Measurements from ENCODE around the gene RELA.
A peak's percentile ranks its signal among the peaks of the same experiment; 100 is the strongest.

Gene RELA

DNA sequence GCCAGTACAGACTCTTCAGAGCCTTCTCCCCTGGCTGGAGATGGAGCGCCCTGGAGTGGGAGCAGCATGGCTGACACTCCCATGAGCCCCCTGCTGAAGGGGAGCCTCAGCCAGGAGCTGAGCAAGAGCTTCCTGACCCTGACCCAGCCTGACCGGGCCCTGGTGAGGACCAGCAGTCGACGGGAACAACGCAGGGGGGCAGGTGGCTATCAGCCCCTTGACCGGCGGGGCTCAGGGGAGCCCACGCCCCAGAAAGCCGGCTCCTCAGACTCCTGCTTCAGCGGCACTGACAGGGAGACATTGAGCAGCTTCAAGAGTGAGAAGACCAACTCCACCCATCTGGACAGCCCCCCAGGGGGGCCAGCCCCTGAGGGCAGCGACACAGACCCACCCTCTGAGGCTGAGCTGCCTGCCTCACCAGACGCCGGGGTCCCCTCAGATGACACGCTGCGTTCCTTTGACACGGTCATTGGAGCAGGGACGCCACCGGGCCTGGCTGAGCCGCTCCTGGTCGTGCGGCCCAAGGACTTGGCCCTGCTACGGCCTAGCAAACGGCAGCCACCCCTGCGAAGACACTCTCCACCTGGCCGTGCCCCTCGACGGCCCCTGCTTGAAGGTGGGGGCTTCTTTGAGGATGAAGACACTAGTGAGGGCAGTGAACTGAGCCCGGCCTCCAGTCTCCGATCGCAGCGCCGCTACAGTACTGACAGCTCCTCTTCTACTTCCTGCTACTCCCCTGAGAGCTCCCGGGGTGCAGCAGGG, 44.5 kb downstream of the RELA start:
- TF ChIP-seq, protein P1, sequence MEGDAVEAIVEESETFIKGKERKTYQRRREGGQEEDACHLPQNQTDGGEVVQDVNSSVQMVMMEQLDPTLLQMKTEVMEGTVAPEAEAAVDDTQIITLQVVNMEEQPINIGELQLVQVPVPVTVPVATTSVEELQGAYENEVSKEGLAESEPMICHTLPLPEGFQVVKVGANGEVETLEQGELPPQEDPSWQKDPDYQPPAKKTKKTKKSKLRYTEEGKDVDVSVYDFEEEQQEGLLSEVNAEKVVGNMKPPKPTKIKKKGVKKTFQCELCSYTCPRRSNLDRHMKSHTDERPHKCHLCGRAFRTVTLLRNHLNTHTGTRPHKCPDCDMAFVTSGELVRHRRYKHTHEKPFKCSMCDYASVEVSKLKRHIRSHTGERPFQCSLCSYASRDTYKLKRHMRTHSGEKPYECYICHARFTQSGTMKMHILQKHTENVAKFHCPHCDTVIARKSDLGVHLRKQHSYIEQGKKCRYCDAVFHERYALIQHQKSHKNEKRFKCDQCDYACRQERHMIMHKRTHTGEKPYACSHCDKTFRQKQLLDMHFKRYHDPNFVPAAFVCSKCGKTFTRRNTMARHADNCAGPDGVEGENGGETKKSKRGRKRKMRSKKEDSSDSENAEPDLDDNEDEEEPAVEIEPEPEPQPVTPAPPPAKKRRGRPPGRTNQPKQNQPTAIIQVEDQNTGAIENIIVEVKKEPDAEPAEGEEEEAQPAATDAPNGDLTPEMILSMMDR (IDR thresholded peaks at IDR 0.05; ENCODE audit: borderline replicate concordance, control extremely low read depth, extremely low read depth, insufficient read depth, missing control alignments) = no peak
- no peak for DNase-seq (ENCODE audit: low spot score)
- in situ Hi-C loops (cut with MboI; ENCODE audit: low sequenced_read_pairs, unreplicated experiment) = no loop called here

DNA sequence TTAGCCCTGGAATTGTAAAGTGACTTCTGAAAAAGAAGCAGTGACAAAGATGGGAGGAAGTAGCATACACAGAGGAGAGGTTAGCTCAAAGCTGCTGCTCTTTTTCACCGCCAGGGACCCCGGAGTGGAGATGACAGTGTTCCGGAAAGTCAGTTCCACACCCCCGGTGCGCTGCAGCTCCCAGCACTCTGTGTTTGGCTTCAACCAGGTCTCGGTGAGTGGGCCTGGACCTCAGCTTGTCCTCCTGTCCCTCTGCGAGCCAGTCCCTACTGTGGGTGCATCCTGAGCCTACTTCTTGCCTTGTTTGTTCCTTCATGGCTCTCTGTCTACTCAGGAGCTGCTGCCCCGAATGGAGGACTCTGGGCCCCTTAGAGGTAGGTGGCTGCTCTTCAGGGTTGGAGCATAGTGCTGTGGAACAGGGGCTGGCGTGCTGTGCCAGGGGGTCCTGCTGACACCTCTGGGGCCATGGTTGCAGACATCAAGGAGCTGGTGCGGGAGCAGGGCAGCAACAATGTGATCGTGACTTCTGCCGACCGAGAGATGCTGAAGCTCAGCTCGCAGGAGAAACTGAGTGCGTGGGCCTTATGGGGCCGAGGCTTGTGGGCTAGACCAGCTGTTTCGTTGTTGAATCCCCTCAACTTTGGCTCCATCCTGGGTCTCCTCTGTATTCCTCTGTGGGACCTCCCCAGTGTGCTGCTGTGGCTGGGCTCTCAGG, 45.4 kb downstream of the RELA start:
- TF ChIP-seq, protein P1 (IDR thresholded peaks at IDR 0.05; ENCODE audit: borderline replicate concordance, control extremely low read depth, extremely low read depth, insufficient read depth, missing control alignments) = no peak
- in situ Hi-C loops (cut with MboI; ENCODE audit: low sequenced_read_pairs, unreplicated experiment) = no loop called here
- DNase-seq (ENCODE audit: low spot score) = no peak

DNA sequence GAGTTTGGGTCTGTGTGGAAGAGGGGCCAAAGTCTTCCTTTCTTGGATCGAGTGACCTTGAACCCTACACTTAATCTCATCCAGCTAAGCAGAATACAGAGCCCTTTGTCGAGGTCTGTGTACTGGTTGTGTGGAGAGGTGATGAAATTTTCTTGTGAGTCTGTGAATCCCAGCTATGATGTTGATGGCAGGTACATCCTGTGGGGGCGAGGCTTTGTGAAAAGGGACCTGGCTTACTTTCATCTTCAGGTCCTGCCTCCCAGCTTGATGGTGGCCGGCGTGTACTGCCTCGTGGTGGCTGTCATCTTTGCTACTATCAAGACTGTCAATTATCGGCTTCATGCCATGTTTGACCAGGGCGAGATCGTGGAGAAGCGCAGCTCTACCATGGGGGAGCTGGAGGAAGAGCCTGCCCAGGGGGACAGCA, 46.1 kb downstream of the RELA start:
- DNase-seq (ENCODE audit: low spot score) = no peak
- TF ChIP-seq, protein P1 (IDR thresholded peaks at IDR 0.05; ENCODE audit: borderline replicate concordance, control extremely low read depth, extremely low read depth, insufficient read depth, missing control alignments) = no peak
- in situ Hi-C loops (cut with MboI; ENCODE audit: low sequenced_read_pairs, unreplicated experiment) = no loop called here

DNA sequence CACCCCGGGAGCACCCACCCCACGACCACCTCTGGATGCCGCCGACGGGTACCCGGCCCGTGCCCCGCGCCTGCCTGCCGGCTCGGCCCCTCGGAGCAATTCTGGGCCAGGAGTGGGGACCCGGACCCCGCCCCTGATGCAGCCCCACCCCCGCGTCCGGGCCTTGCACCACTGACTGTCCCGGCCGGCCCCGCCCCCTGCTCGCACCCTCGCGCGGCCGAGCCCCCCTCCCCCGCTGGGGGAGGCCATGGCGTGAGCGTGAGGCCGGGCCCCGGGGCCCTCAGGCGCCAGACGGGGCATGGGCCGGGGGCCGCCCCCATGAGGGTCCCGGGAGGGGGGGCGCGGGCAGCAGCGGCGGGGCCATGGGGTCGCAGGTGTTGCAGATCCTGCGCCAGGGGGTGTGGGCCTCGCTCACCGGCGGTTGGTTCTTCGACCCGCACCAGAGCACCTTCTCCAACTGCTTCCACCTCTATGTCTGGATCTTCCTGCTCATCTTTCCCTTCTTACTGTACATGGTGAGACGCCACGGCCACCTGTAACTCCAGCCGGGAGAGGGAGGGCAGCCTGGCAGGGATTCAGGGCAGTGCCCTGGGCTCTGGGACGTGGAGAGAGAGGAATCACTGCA, 46.7 kb downstream of the RELA start:
- in situ Hi-C loops (cut with MboI; ENCODE audit: low sequenced_read_pairs, unreplicated experiment) = no loop called here
- TF ChIP-seq, protein P1 (IDR thresholded peaks at IDR 0.05; ENCODE audit: borderline replicate concordance, control extremely low read depth, extremely low read depth, insufficient read depth, missing control alignments) = no peak
- peak; percentile 80 for DNase-seq (ENCODE audit: low spot score)

DNA sequence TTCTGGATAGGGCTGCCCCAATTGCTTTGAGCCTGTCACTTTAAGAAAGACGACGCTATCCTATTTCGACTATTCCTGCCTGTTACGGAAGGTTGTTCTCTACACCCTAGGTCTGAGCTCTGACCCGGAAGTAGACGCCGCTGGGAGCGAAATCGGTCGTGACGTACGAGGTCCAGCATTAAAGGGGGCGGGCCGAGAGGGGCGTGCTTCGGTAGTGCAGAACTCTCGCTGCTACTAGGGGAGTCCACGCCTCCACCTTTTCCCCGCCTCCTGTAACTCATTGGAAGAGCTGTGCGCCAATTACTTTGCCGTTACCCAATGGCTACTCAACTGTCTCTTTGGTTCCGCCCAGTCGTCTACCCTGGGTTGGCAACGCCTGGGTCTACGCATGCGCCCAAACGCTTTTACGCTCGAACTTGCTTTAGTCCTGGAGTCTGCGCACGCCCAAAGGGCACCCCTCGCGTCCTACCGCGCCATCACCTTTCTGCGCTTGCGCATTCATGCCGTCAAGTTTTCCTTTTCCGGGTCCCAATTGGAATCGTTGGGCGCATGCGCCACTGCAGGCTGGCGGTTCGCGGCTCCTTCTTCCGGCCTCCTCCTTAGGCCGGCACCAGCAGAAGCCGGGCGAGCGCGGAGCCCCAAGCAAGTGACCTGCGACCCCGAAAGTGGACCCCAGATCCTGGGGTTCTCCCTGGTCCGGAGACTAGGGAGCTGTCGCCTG, 47.3 kb downstream of the RELA start, which contains the start of gene PCNX3:
Gene PCNX3, plus strand, starts transcription at position 548 of the 721 bp plus-strand sequence. CDS start 536 bp downstream, outside the sequence.
- TF ChIP-seq, protein P1 (IDR thresholded peaks at IDR 0.05; ENCODE audit: borderline replicate concordance, control extremely low read depth, extremely low read depth, insufficient read depth, missing control alignments) = no peak
- in situ Hi-C loops (cut with MboI; ENCODE audit: low sequenced_read_pairs, unreplicated experiment) = no loop called here
- DNase-seq (ENCODE audit: low spot score) = peak; percentile 100
